HG03469 (cell line): ENCODE results near the gene RCC1.
"Not testable (repeated sequence)": the region's sequence is repeated elsewhere in the genome, so short reads cannot be mapped to it uniquely, and the experiment has no call there.

Source experiments
- ATAC-seq: cut with Tn5 transposase; IDR thresholded peaks from one replicate; pipeline ENCODE4 v1.9.1; 2021; ENCODE audit warnings: mild to moderate bottlenecking, moderate library complexity, moderate number of reproducible peaks; ENCODE audit not compliant: unreplicated experiment

Gene RCC1

GRCh38 chr1:28540651-28541050 is 34.8 kb downstream of the RCC1 start:
- ATAC-seq = no peak

- ATAC-seq = not testable (repeated sequence)
Measured at GRCh38 chr1:28541414-28542015, 35.7 kb downstream of the RCC1 start.

GRCh38 chr1:28545246-28545628 is 39.4 kb downstream of the RCC1 start:
- ATAC-seq = no peak

GRCh38 chr1:28548318-28548717 is 42.5 kb downstream of the RCC1 start:
- no peak for ATAC-seq

GRCh38 chr1:28551381-28551780 is 45.5 kb downstream of the RCC1 start:
- no peak for ATAC-seq

- peak; percentile 71 for ATAC-seq
Measured at GRCh38 chr1:28552758-28553663, 47.2 kb downstream of the RCC1 start, which contains the start of gene TRNAU1AP. TSS of gene TRNAU1AP (plus strand) at chr1:28553085. CDS start at chr1:28553111, 26 bp downstream.

- ATAC-seq = no peak
Measured at GRCh38 chr1:28560886-28561285, 55.0 kb downstream of the RCC1 start.

- no peak for ATAC-seq
Measured at GRCh38 chr1:28564310-28564709, 58.5 kb downstream of the RCC1 start.

- ATAC-seq = no peak
Measured at GRCh38 chr1:28565040-28565439, 59.2 kb downstream of the RCC1 start.

- no peak for ATAC-seq
Measured at GRCh38 chr1:28565726-28566125, 59.9 kb downstream of the RCC1 start.

GRCh38 chr1:28566931-28567330 is 61.1 kb downstream of the RCC1 start:
- no peak for ATAC-seq

GRCh38 chr1:28571911-28572310 is 66.1 kb downstream of the RCC1 start:
- ATAC-seq = no peak

GRCh38 chr1:28572891-28573290 is 67.0 kb downstream of the RCC1 start:
- not testable (repeated sequence) for ATAC-seq

- no peak for ATAC-seq
Measured at GRCh38 chr1:28573564-28573963, 67.7 kb downstream of the RCC1 start.

GRCh38 chr1:28577052-28577678 is 71.3 kb downstream of the RCC1 start:
- no peak for ATAC-seq

- ATAC-seq = no peak
Measured at GRCh38 chr1:28577738-28578536, 72.1 kb downstream of the RCC1 start.

- no peak for ATAC-seq
Measured at GRCh38 chr1:28578696-28579218, 72.9 kb downstream of the RCC1 start.

- no peak for ATAC-seq
Measured at GRCh38 chr1:28579401-28579800, 73.6 kb downstream of the RCC1 start.

- ATAC-seq = no peak
Measured at GRCh38 chr1:28580722-28581530, 75.1 kb downstream of the RCC1 start.
